Jurkat, Clone E6-1 (cell line): ENCODE measurements around the gene CDK11A.
A peak's percentile ranks its signal among the peaks of the same experiment; 100 is the strongest.
"Not testable (repeated sequence)": the region's sequence is repeated elsewhere in the genome, so short reads cannot be mapped to it uniquely, and the experiment has no call there.

Experiments used
- DNase-seq: peaks from one replicate; pipeline ENCODE4 v3.0.0-alpha.2; 2011; ENCODE audit warnings: low read depth, low spot score
- H3K4me3 ChIP-seq: 2 replicates; pipeline ENCODE4 v1.5.1; 2011; ENCODE audit warnings: mild to moderate bottlenecking, low read length, control low read depth, moderate library complexity

The CDK11A gene

GRCh38 chr1:1671365-1672119 is 52.6 kb downstream of the CDK11A start:
- DNase-seq = no peak
- H3K4me3 ChIP-seq = no peak overlapping the region

DNA sequence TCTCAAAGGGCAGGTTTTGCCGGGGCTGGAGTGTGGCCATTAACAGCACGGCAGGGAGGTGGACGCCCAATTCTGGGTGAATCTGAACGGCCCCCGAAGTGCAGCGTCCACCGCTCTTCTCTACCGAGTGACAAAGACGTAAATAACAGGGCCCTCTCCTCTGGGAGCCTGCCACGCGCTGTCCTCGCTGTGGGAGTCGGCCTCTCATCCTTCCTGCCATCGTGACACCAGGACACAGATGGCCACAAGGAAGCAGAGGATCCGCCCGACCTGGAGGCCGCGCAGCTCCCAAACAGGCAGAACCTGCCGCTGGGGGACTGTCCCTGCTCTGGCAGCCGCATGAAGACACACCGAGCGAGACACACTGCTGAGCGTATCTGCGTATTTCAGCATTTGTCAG is 53.3 kb downstream of the CDK11A start:
- DNase-seq = no peak
- H3K4me3 ChIP-seq = no peak overlapping the region

DNA sequence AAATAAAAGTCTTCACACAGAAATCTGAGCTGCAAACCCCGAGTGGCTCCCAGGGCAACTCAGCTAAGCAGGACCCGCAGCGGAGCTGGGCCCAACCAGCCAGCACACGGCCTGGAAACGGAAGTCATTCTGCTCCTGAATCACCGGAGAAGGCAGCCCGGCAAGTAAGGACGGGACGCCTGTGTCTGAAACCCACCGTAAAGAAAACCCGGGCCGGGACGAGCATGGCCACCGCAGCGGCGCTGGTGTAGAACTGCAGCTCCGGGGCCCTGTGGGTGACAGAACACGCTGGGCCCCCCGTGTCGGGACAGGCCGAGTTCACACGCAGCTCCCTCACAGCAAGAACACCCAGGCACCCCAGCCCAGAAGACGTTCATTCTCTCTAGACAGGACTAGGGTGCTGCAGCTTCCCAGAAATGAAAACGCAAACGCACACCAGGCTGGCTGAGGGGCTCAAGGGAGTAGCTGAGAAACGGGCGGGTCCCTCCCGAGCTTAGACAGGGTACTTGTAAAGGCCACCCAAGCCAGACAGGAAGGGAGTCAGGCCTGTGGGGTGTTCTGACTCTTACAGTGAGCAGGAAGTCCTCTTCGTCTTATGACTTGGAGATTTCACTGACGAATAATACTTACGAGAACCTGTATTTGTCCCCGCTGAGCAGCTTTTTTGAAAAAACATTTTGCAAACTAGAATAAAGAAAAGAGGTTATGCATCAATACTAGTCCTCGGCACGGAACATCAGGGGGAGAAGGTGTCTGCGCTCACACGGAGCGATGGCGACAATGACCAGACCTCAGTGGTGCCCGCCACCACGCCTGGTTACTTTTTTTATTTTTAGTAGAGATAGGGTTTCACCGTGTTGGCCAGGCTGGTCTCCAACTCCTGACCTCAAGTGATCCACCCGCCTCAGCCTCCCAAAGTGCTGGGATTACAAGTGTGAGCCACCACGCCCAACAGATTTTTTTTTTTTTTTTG is 54.4 kb downstream of the CDK11A start:
- H3K4me3 ChIP-seq = no peak overlapping the region
- no peak for DNase-seq

- DNase-seq = no peak
- H3K4me3 ChIP-seq = no peak overlapping the region
Measured at GRCh38 chr1:1666526-1666925, 57.6 kb downstream of the CDK11A start.

DNA sequence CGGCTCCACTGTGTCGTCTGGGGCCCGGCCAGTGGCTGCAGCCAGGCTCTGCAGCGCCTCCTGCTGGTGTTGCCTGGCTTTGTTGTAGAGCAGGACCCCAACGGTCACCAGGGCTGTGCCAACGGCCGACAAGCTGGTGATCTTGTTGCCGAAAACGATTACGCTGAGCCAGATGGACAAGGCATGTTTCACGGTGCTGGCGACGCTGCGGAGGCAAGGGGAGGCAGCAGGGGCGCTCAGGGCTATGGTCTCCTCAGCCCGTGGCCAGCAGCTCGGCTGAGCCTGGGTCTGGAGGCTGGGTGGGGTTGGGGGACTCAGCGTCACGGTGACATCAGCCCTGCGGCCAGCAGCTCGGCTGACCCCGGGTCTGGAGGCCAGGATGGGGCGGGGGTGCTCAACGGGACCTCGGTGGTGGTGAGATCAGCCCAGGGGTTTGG is 58.3 kb downstream of the CDK11A start:
- DNase-seq = no peak
- H3K4me3 ChIP-seq = no peak overlapping the region

DNA sequence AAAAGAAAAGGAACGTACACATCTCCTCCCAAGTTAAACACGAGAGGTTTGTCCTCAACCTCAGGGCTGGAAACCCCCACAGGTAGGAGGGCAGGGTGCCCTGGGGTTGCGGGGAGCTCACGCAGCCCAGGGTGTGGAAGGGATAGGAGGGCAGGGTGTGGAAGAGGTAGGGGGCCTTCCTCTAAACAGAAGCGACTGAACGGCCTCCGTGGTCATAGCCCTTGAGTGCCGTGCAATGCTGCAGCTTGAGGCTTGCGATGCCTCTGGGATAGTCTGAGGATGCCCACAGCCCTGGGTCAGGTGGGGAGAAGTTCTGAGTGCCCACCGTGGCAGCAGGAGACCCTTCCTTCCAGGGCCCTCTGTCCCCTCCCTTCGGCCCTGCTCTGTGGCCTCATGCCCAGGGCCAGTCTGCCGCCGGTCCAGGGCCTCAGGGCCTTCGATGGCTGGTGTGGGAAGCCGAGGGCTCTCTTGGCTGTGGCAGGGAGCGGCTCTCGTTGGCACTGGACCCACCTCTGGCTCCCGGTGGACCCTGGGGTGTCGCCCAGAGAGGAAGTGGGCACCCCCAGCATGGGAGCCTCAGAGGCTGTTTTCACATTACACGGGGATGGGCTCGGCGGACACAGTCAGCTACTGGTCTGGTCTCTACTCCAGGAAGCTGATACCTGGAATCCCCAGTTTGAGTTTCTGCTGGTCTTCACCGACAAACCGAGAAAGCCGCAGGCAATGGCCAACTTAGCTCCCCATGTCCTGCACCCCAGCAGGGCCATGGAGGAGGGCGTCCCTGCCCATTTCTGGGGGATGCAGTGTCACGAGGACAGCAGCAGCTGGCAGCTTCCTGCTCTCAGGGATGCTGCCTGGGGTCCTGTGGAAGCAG is 59.0 kb downstream of the CDK11A start:
- H3K4me3 ChIP-seq = no peak overlapping the region
- DNase-seq = no peak

DNA sequence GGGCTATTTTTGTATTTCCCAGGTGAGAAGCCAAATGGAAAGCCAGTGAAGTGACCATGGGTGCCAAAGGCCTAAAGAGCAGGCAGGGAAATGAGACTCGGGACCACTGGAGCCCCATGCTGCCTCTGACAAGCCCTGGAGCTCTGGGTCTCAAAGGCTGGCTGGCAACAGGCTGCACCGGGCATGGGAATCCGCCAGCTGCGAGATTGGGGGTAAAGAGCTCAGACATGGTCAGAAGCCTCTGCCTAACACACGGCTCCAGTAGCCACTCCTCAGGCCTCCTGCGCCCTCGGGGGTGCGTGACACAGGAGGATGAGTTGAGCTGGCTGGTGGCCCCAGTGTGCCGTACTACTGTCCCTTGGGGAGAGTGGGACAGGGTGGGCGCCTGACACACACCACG is 59.8 kb downstream of the CDK11A start:
- H3K4me3 ChIP-seq, DNase-seq: not testable (repeated sequence)

DNA sequence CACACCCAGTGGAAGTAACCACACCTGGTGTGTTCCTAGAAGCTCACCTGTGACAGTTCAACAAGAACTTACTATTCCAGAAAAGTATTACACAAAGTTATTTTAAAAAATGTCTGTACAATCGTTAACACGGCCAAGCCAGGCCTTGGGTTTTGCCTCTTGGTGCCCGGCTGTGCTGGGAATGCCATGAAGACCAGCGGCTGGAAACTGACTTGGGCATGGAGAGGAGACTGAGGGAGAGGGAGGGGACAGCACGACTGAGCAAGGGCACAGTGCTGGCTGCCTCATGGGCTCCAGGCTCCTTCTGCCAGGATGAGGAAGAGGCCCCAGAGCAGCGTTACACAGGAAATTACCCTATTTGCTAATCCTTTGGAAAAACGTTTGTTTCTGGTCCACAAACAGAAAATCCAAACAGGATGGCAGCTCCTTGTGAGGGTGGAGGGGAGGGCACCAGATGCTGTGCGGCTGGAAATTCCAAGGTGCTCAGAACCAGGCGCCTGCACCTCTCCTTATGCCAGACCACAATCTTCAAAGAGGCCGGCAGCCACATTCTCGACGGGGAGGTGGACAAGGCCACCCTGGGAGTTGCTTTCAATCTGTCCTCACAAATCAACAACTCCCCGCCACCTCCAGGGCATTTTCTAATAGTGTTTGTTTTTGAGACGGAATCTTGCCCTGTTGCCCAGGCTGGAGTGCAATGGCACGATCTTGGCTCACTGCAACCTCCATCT is 61.2 kb downstream of the CDK11A start:
- not testable (repeated sequence) for H3K4me3 ChIP-seq, DNase-seq

GRCh38 chr1:1662392-1662791 is 61.8 kb downstream of the CDK11A start:
- H3K4me3 ChIP-seq, DNase-seq: not testable (repeated sequence)

DNA sequence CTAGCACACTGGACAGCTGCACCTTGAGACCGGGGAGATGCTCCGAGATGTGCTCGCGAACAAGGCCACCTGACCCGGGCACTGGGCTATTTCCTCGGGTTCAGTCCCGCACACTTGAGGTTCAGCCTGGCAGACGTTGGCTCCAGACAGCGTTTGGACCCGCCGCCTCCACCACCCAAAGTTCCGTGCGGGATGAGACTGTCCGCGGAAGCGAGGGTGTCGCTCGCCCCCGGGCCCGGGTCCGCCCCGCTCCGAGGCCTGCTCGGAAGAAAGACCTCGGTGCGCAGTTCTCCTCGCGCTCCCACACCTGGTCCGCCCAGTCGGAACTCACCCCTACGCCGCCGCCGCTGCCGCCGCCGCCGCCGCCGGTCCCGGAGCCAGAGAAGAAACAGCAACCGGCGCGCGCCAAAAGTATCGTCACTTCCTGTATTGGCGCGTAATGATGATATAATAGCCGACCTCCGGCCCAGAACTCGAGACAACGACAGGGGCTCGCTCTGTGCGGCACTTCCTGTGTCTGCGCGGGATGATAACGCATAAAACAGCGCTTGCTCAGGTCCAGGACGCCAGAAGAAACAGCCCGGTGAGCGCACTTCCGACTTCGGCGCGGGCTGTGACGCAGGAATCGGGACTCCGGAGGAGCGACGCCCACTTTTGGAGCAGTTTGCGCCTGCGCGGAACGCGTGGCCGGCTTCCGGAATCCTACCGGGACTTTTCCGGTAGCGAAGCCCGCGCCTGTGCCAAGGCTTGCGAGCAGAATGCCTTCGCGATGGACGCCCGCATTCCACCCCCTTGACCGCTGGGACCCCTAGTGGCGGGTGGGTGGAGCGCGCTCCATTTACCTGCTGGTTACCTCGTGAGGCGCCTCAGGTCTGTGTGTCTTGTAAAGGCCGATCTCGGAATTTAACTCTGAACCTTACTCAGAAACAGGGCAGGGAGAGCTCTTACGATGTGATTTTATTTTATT is 65.3 kb downstream of the CDK11A start, which contains the start of gene CDK11B:
CDK11B (minus strand) TSS at position 422 of the 967 bp plus-strand sequence. CDS start 1,519 bp downstream, outside the sequence.
- H3K4me3 ChIP-seq = peak within 1 kb of the TSS; percentile 54
- peak; percentile 96 for DNase-seq
